Inferior parietal cortex (tissue), 1 donor: Measurements from ENCODE around the gene CRABP1.

Experiments
- DNase-seq: peaks from one replicate; pipeline ENCODE4 v3.0.0-alpha.2; 2016; ENCODE audit errors: extremely low spot score

Gene CRABP1

GRCh38 chr15:78347586-78348543 lies 7.7 kb downstream of the CRABP1 start:
- DNase-seq: no peak

- DNase-seq: no peak
Observed at GRCh38 chr15:78350058-78350457, 9.9 kb downstream of the CRABP1 start.

GRCh38 chr15:78351539-78351938 lies 11.4 kb downstream of the CRABP1 start:
- DNase-seq: no peak

- DNase-seq: no peak
Observed at GRCh38 chr15:78353093-78353492, 12.9 kb downstream of the CRABP1 start.

- DNase-seq: no peak
Observed at GRCh38 chr15:78355177-78355576, 15.0 kb downstream of the CRABP1 start.

- no peak for DNase-seq
Observed at GRCh38 chr15:78358102-78358870, 18.1 kb downstream of the CRABP1 start.

GRCh38 chr15:78359041-78359808 lies 19.1 kb downstream of the CRABP1 start:
- no peak for DNase-seq

- no peak for DNase-seq
Observed at GRCh38 chr15:78360367-78360801, 20.2 kb downstream of the CRABP1 start.

GRCh38 chr15:78360958-78361718 lies 21.0 kb downstream of the CRABP1 start:
- DNase-seq: no peak

- DNase-seq: no peak
Observed at GRCh38 chr15:78361771-78362506, 21.8 kb downstream of the CRABP1 start.

GRCh38 chr15:78362716-78363380 lies 22.7 kb downstream of the CRABP1 start:
- DNase-seq: no peak

- DNase-seq: no peak
Observed at GRCh38 chr15:78363381-78363734, 23.2 kb downstream of the CRABP1 start.

GRCh38 chr15:78364233-78364632 lies 24.1 kb downstream of the CRABP1 start:
- peak; percentile 60 for DNase-seq

GRCh38 chr15:78365917-78366316 lies 25.8 kb downstream of the CRABP1 start:
- no peak for DNase-seq

- no peak for DNase-seq
Observed at GRCh38 chr15:78366342-78366741, 26.2 kb downstream of the CRABP1 start.

- DNase-seq: no peak
Observed at GRCh38 chr15:78368651-78369050, 28.5 kb downstream of the CRABP1 start.

GRCh38 chr15:78369161-78369560 lies 29.0 kb downstream of the CRABP1 start:
- no peak for DNase-seq

- DNase-seq: no peak
Observed at GRCh38 chr15:78370013-78370412, 29.9 kb downstream of the CRABP1 start.

GRCh38 chr15:78372880-78373279 lies 32.7 kb downstream of the CRABP1 start:
- no peak for DNase-seq
